Upper lobe of left lung (tissue), 4 donors: Measurements from ENCODE around the gene KMT2B.

Source experiments
- CTCF ChIP-seq, 6 experiments: fragments of 450-650 bp in 4 of 6; fragments of 200-600 bp in 2 of 6; sonication (generic) in 2 of 6; IDR thresholded peaks; one replicate each; pipeline ENCODE4 v1.5.1; 2016 to 2019; ENCODE audit warnings: antibody characterized with exemption in 6 of 6
- POLR2A ChIP-seq, 4 donors: fragments of 450-650 bp; IDR thresholded peaks; one replicate each; pipeline ENCODE4 v1.5.1; 2016 to 2017; ENCODE audit warnings: antibody characterized with exemption in 4 of 4, mild to moderate bottlenecking in 2 of 4
- POLR2AphosphoS5 ChIP-seq, 2 donors: sonication (generic); formaldehyde crosslinking; IDR thresholded peaks; one replicate each; pipeline ENCODE4 v1.5.1; 2017; ENCODE audit warnings: antibody characterized with exemption in 2 of 2

DNA sequence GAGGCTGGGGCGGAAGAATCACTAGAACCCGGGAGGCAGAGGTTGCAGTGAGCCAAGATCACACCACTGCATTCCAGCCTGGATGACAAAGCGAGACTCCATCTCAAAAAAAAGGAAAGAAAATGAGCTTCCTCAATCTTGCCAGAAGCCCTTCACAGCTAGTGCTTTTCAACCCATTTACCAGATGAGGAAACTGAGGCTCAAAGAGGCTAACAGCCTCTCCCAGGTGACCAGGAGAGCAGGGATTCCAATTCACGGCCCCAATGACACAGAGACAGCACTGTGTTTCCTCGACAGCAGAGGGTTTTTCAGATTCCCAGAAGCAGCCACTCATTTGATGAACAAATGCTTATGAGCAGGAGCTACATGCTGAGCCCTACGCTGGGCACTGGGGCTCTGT, 48.2 kb upstream of the KMT2B start:
- TF ChIP-seq POLR2AphosphoS5 (IDR thresholded peaks at IDR 0.05) (no peak), CTCF (IDR thresholded peaks at IDR 0.05) (no peak), POLR2A (IDR thresholded peaks at IDR 0.05) (no peak)
